Measurements from ENCODE around the gene NFIB.

DNA sequence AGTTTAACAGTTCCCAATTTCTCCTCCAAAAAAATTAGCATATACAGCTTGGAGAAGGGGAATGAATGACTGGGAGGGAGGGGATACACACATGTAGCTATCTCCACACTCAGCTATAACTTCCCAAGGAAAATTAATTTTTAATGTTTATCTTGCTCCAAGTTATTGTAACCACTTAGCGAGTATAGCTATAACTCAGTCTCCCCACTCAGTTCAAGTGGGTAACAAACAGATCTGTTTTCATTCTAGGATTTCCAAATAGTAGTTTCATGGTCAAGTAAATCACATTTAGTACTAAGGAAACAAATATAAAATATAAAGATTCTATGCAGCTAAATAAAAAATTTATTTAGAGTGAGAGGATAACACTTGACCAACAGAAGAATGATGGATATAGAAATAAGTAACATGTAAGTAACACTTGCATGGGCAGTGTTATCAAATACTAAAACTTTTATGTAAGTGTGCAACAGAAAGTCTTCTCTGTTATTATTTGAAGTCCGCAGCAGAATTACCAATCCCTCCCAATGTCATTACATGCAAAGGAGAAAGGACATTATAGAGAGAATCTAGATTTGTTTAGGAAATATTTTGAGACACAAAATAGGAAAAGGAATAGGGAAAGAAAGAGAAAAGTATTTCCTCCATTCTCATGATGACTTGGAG is 10.2 kb upstream of the NFIB start:
- TF ChIP-seq TEAD4 (IDR thresholded peaks at IDR 0.05; ENCODE audit: low read depth, low read length) (no peak), RBBP5 (IDR thresholded peaks at IDR 0.05; ENCODE audit: borderline replicate concordance, low read depth, low read length) (no peak), EP300 (IDR thresholded peaks at IDR 0.05; ENCODE audit: borderline replicate concordance in 1 of 2, low read depth in 2 of 2, low read length in 2 of 2) (no peak), POLR2AphosphoS5 (IDR thresholded peaks at IDR 0.05; ENCODE audit: low read depth, low read length) (no peak), SIN3A (conservative IDR thresholded peaks at IDR 0.05 in 1 of 2, IDR thresholded peaks at IDR 0.05 in 1 of 2; ENCODE audit: low read depth in 1 of 2, low read length in 2 of 2) (no peak), CHD2 (IDR thresholded peaks at IDR 0.05; ENCODE audit: low read length) (no peak), EZH2 (IDR thresholded peaks at IDR 0.05; ENCODE audit: low read depth, low read length, severe bottlenecking) (no peak)
- TF ChIP-seq, protein P1, sequence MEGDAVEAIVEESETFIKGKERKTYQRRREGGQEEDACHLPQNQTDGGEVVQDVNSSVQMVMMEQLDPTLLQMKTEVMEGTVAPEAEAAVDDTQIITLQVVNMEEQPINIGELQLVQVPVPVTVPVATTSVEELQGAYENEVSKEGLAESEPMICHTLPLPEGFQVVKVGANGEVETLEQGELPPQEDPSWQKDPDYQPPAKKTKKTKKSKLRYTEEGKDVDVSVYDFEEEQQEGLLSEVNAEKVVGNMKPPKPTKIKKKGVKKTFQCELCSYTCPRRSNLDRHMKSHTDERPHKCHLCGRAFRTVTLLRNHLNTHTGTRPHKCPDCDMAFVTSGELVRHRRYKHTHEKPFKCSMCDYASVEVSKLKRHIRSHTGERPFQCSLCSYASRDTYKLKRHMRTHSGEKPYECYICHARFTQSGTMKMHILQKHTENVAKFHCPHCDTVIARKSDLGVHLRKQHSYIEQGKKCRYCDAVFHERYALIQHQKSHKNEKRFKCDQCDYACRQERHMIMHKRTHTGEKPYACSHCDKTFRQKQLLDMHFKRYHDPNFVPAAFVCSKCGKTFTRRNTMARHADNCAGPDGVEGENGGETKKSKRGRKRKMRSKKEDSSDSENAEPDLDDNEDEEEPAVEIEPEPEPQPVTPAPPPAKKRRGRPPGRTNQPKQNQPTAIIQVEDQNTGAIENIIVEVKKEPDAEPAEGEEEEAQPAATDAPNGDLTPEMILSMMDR (IDR thresholded peaks at IDR 0.05; ENCODE audit: control extremely low read depth in 1 of 3, insufficient read depth in 1 of 3, low read depth in 1 of 3, low read length in 3 of 3): no peak
